ENCODE measurements around the gene ACAD11.

GRCh38 chr3:132654721-132655120 lies 4.9 kb downstream of the ACAD11 start:
- TF ChIP-seq POLR2A (IDR thresholded peaks at IDR 0.05; ENCODE audit: low read depth, low read length) (no peak), TAF1 (IDR thresholded peaks at IDR 0.05; ENCODE audit: borderline replicate concordance, low read depth, low read length) (no peak), POLR2AphosphoS5 (IDR thresholded peaks at IDR 0.05; ENCODE audit: low read depth, low read length) (no peak)
